Calu3 (cell line): Measurements from ENCODE around the gene GRIN1. TPM values are rescaled to one million over a fixed set of nuclear protein-coding genes. Genes with fewer than 3 reads are reported as not detected.
A peak's percentile ranks its signal among the peaks of the same experiment; 100 is the strongest.

Experiments used
- BruUV-seq: library from RNA; stranded (reverse); fragments of 400-500 nt; replicated peaks from 2 replicates; lab custom pipeline; 2021; lab: Mats Ljungman, UMichigan
- CTCF ChIA-PET: fragments of 300-600 bp; sonication (Branson Sonifier 250); formaldehyde crosslinking; loops from one replicate; lab custom pipeline; 2022; ENCODE audit warnings: antibody characterized with exemption; lab: Charles Lee
- DNase-seq: peaks from one replicate; pipeline ENCODE4 v3.0.0; 2022
- H3K27ac Mint-ChIP-seq: one replicate; pipeline ENCODE4 v1.8.0; 2022; ENCODE audit warnings: mixed read lengths; ENCODE audit not compliant: unreplicated experiment
- H3K27me3 Mint-ChIP-seq: one replicate; pipeline ENCODE4 v1.8.0; 2022; ENCODE audit warnings: mixed read lengths; ENCODE audit not compliant: unreplicated experiment
- H3K36me3 Mint-ChIP-seq: one replicate; pipeline ENCODE4 v1.8.0; 2022; ENCODE audit warnings: mild to moderate bottlenecking, moderate library complexity, mixed read lengths; ENCODE audit not compliant: insufficient read depth, unreplicated experiment
- H3K4me1 Mint-ChIP-seq: one replicate; pipeline ENCODE4 v1.8.0; 2022; ENCODE audit warnings: mild to moderate bottlenecking, low read depth, mixed read lengths; ENCODE audit not compliant: unreplicated experiment
- H3K4me3 Mint-ChIP-seq: one replicate; pipeline ENCODE4 v1.8.0; 2022; ENCODE audit warnings: mild to moderate bottlenecking, low read depth, moderate library complexity, mixed read lengths; ENCODE audit not compliant: unreplicated experiment
- H3K9me3 Mint-ChIP-seq: one replicate; pipeline ENCODE4 v1.8.0; 2022; ENCODE audit warnings: low read depth, mixed read lengths; ENCODE audit not compliant: unreplicated experiment
- intact Hi-C: fragments of 100-400 bp; cut with micrococcal nuclease; formaldehyde crosslinking; loops from one replicate; pipeline ENCODE4 v1.10.0; 2022; ENCODE audit not compliant: unreplicated experiment
- total RNA-seq: library from RNA; stranded (reverse); gene quantifications from 2 replicates; pipeline ENCODE4 v1.2.3, GENCODE V29; 2022
- TF ChIP-seq, protein P1 (sequence below): fragments of 200-600 bp; IDR thresholded peaks from one replicate; pipeline ENCODE4 v1.8.0; 2022; ENCODE audit warnings: antibody characterized with exemption; ENCODE audit not compliant: unreplicated experiment

The GRIN1 gene
- total RNA-seq, 1 experiment from 2014 or later = 0.54 TPM

GRCh38 chr9:137163365-137163715, 24.4 kb downstream of the GRIN1 start:
- BruUV-seq = no TSS peak
- CTCF ChIA-PET = interaction anchor here (1.0 to 1.1 kb wide), 2 partner anchors 64 to 73 kb away, joined by 4 read pairs; partner anchors contain the start of gene RNF224

GRCh38 chr9:137163805-137164204, 24.9 kb downstream of the GRIN1 start:
- intact Hi-C loops = no loop called here
- peaks cover 7% of the 10 kb centered on the region for H3K4me1 Mint-ChIP-seq
- peaks cover 74% of the 10 kb centered on the region for H3K27me3 Mint-ChIP-seq
- H3K27ac Mint-ChIP-seq = no peak overlapping the region
- no peak for DNase-seq
- no peaks in the 10 kb centered on the region for H3K9me3 Mint-ChIP-seq
- peaks cover 10% of the 10 kb centered on the region for H3K36me3 Mint-ChIP-seq
- BruUV-seq = no TSS peak
- CTCF ChIA-PET = interaction anchor here (0.6 kb wide), 1 partner anchor 60 kb away, joined by 8 read pairs; no protein-coding TSS in a partner anchor
- peak overlapping the region; percentile 28 for H3K4me3 Mint-ChIP-seq
- TF ChIP-seq, protein P1, sequence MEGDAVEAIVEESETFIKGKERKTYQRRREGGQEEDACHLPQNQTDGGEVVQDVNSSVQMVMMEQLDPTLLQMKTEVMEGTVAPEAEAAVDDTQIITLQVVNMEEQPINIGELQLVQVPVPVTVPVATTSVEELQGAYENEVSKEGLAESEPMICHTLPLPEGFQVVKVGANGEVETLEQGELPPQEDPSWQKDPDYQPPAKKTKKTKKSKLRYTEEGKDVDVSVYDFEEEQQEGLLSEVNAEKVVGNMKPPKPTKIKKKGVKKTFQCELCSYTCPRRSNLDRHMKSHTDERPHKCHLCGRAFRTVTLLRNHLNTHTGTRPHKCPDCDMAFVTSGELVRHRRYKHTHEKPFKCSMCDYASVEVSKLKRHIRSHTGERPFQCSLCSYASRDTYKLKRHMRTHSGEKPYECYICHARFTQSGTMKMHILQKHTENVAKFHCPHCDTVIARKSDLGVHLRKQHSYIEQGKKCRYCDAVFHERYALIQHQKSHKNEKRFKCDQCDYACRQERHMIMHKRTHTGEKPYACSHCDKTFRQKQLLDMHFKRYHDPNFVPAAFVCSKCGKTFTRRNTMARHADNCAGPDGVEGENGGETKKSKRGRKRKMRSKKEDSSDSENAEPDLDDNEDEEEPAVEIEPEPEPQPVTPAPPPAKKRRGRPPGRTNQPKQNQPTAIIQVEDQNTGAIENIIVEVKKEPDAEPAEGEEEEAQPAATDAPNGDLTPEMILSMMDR = no peak

More at GRCh38 chr9:137163365-137163715, 24.4 kb downstream of the GRIN1 start:
- DNase-seq = no peak
- Mint-ChIP-seq H3K27me3 (peaks cover 79% of the 10 kb centered on the region), H3K27ac (no peak overlapping the region), H3K36me3 (peaks cover 10% of the 10 kb centered on the region), H3K4me3 (peak overlapping the region; percentile 28), H3K4me1 (peaks cover 12% of the 10 kb centered on the region), H3K9me3 (no peaks in the 10 kb centered on the region)
- intact Hi-C loops = no loop called here
- TF ChIP-seq, protein P1 = no peak

- no peak for DNase-seq
- intact Hi-C loops = no loop called here
- CTCF ChIA-PET = no interaction called here
- no TSS peak for BruUV-seq
- Mint-ChIP-seq H3K4me3 (no peak overlapping the region), H3K9me3 (no peaks in the 10 kb centered on the region), H3K27ac (no peak overlapping the region), H3K4me1 (no peaks in the 10 kb centered on the region), H3K36me3 (peaks cover 6% of the 10 kb centered on the region), H3K27me3 (peaks cover 66% of the 10 kb centered on the region)
- TF ChIP-seq, protein P1 = no peak
These were observed 25.7 kb downstream of the GRIN1 start for GRCh38 chr9:137164370-137165249.

DNA sequence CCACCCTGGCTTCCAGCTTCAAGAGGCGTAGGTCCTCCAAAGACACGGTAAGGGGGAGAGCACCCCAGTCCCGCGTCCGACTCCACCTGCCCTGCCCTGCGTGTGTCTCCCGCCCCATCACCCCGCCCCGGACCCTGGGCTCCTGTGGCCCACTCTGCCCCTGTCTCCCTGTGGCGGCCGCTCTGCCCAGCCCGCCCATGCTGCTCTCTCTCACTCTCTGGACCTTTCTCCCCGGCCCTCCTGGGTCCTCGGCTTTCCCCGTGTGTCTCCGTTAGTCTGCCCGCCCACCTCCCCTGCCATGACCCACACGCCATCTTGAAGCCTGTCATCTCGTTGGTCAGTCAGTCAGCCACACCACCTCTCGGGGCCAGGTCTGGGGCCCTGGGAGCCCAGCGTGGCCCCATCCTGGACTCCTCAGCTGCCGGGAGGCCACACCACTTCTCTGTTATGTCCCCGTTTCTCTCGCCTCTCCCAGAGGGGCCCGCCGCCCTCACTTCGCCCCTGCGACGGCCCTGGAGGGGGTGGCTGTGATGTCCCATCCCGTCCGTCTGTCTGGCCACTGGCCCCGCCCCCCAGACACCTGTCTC, 26.4 kb downstream of the GRIN1 start:
- H3K4me1 Mint-ChIP-seq = no peaks in the 10 kb centered on the region
- no peak overlapping the region for H3K4me3 Mint-ChIP-seq
- no peak overlapping the region for H3K27ac Mint-ChIP-seq
- H3K27me3 Mint-ChIP-seq = peaks cover 59% of the 10 kb centered on the region
- TF ChIP-seq, protein P1 = no peak
- intact Hi-C loops = no loop called here
- BruUV-seq = no TSS peak
- DNase-seq = no peak
- H3K9me3 Mint-ChIP-seq = no peaks in the 10 kb centered on the region
- CTCF ChIA-PET = no interaction called here
- peaks cover 7% of the 10 kb centered on the region for H3K36me3 Mint-ChIP-seq
